Liver (tissue), 9 donors: ENCODE measurements around the gene TSBP1. TPM values are rescaled to one million over a fixed set of nuclear protein-coding genes. Genes with fewer than 3 reads are reported as not detected.
"Not testable (repeated sequence)": the region's sequence is repeated elsewhere in the genome, so short reads cannot be mapped to it uniquely, and the experiment has no call there.

Experiments
- DNase-seq: peaks from one replicate; pipeline ENCODE4 v3.0.0-alpha.2; 2017; ENCODE audit warnings: low spot score
- H3K27ac ChIP-seq, 2 donors: one replicate each; pipeline ENCODE4 v1.7.0; 2013; ENCODE audit warnings: inconsistent platforms in 2 of 2, low read length in 2 of 2, control low read depth in 1 of 2, low read depth in 1 of 2, mild to moderate bottlenecking in 1 of 2
- H3K27me3 ChIP-seq, 4 donors: one replicate each; pipeline versions ENCODE4 v1.6.1 to v1.7.0; 2013; ENCODE audit warnings: low read length in 3 of 4, inconsistent platforms in 1 of 4, mild to moderate bottlenecking in 1 of 4, moderate library complexity in 1 of 4; ENCODE audit not compliant: control insufficient read depth in 4 of 4, insufficient read depth in 4 of 4
- H3K36me3 ChIP-seq, 4 donors: one replicate each; pipeline versions ENCODE4 v1.6.1 to v1.7.0; 2013; ENCODE audit warnings: low read length in 3 of 4, mild to moderate bottlenecking in 3 of 4, low read depth in 1 of 4, moderate library complexity in 1 of 4; ENCODE audit not compliant: control insufficient read depth in 4 of 4, insufficient read depth in 3 of 4
- H3K4me1 ChIP-seq, 4 donors: one replicate each; pipeline versions ENCODE4 v1.6.1 to v1.7.0; 2013; ENCODE audit warnings: low read length in 3 of 4, mild to moderate bottlenecking in 3 of 4, moderate library complexity in 1 of 4; ENCODE audit not compliant: control insufficient read depth in 4 of 4, insufficient read depth in 4 of 4
- H3K4me3 ChIP-seq, 3 donors: one replicate each; pipeline versions ENCODE4 v1.6.1 to v1.7.0; 2013; ENCODE audit warnings: low read length in 3 of 3, control low read depth in 1 of 3, low read depth in 1 of 3, mild to moderate bottlenecking in 1 of 3
- H3K9ac ChIP-seq, 2 donors: one replicate each; pipeline ENCODE4 v1.7.0; 2013; ENCODE audit warnings: low read length in 2 of 2, mild to moderate bottlenecking in 2 of 2, moderate library complexity in 2 of 2, control low read depth in 1 of 2, low read depth in 1 of 2
- H3K9me3 ChIP-seq, 4 donors: one replicate each; pipeline versions ENCODE4 v1.6.1 to v1.7.0; 2013; ENCODE audit warnings: low read length in 3 of 4; ENCODE audit not compliant: control insufficient read depth in 4 of 4
- ATF3 ChIP-seq: IDR thresholded peaks from 2 replicates; pipeline ENCODE4 v1.6.1; 2016; ENCODE audit warnings: antibody characterized with exemption
- EGR1 ChIP-seq, 2 donors: IDR thresholded peaks; 2 replicates each; pipeline ENCODE4 v1.6.1; 2016 to 2018; ENCODE audit warnings: antibody characterized with exemption in 2 of 2, low read depth in 2 of 2
- FOXA1 ChIP-seq: IDR thresholded peaks from 2 replicates; pipeline ENCODE4 v1.6.1; 2016; ENCODE audit warnings: antibody characterized with exemption
- FOXA2 ChIP-seq: IDR thresholded peaks from 2 replicates; pipeline ENCODE4 v1.6.1; 2016; ENCODE audit warnings: antibody characterized with exemption
- GABPA ChIP-seq, 2 donors: IDR thresholded peaks in 1 of 2; conservative IDR thresholded peaks in 1 of 2; 2 replicates each; pipeline ENCODE4 v1.6.1; 2016; ENCODE audit warnings: antibody characterized with exemption in 2 of 2, mild to moderate bottlenecking in 1 of 2, moderate library complexity in 1 of 2
- HNF4A ChIP-seq, 2 donors: conservative IDR thresholded peaks; 2 replicates each; pipeline ENCODE4 v1.6.1; 2016; ENCODE audit warnings: antibody characterized with exemption in 2 of 2, mild to moderate bottlenecking in 2 of 2
- HNF4G ChIP-seq: IDR thresholded peaks from 2 replicates; pipeline ENCODE4 v1.6.1; 2016; ENCODE audit warnings: antibody characterized with exemption
- NR2F2 ChIP-seq: IDR thresholded peaks from 2 replicates; pipeline ENCODE4 v1.6.1; 2016; ENCODE audit warnings: antibody characterized with exemption
- RAD21 ChIP-seq, 2 donors: IDR thresholded peaks; 2 replicates each; pipeline ENCODE4 v1.6.1; 2016; ENCODE audit warnings: antibody characterized with exemption in 2 of 2, mild to moderate bottlenecking in 2 of 2
- REST ChIP-seq: IDR thresholded peaks from 2 replicates; pipeline ENCODE4 v1.6.1; 2016; ENCODE audit warnings: antibody characterized with exemption, mild to moderate bottlenecking
- SP1 ChIP-seq: IDR thresholded peaks from 2 replicates; pipeline ENCODE4 v1.6.1; 2018; ENCODE audit warnings: antibody characterized with exemption, mild to moderate bottlenecking
- TAF1 ChIP-seq: conservative IDR thresholded peaks from 2 replicates; pipeline ENCODE4 v1.6.1; 2016; ENCODE audit warnings: antibody characterized with exemption, mild to moderate bottlenecking
- WGBS: extraction: QIAGEN DNeasy Blood & Tissue Kit; methylation state at CpG from one replicate; pipeline ENCODE4 v1.1.7; 2013; 5-methylcytosine and 5-hydroxymethylcytosine counted together
- polyA plus RNA-seq, 2 donors: library from polyadenylated mRNA; stranded (reverse) in 1 of 2; unstranded in 1 of 2; fragments of 200-250 nt in 1 of 2; fragments of >200 nt in 1 of 2; fragmentation: Nextera tagmentation in 1 of 2; extraction: Ambion mirVana in 1 of 2; gene quantifications; one replicate each; pipeline versions ENCODE4 v1.2.1 to v1.2.3, GENCODE V29; 2013 to 2015
- total RNA-seq, 2 donors: library from RNA; depleted of rRNA; stranded (reverse); fragments of >200 nt; gene quantifications; one replicate each; pipeline ENCODE4 v1.2.3, GENCODE V29; 2014
- TF ChIP-seq, protein P1 (sequence below): IDR thresholded peaks from 2 replicates; pipeline ENCODE4 v1.6.1; 2016; ENCODE audit warnings: antibody characterized with exemption
- TF ChIP-seq, protein P2 (sequence below): IDR thresholded peaks from 2 replicates; pipeline ENCODE4 v1.6.1; 2016; ENCODE audit warnings: antibody characterized with exemption
- donor health status: healthy.
- donor health status: healthy.
- donor health status: healthy.
- donor health status: healthy.
- donor health status: healthy.

TSBP1 gene
- total and polyA plus RNA-seq, 4 donors: not detected

GRCh38 chr6:32267035-32267434, 104.7 kb downstream of the TSBP1 start:
- peaks cover 0 to 3% (median 0%) of the 10 kb centered on the region in 4 donors for H3K27me3 ChIP-seq
- no peak for DNase-seq
- H3K9ac ChIP-seq: no peak overlapping the region
- no peaks in the 10 kb centered on the region for H3K4me1 ChIP-seq
- no peak for TF ChIP-seq EGR1 (IDR thresholded peaks at IDR 0.05; ENCODE audit: low read depth in 2 of 2)
- TF ChIP-seq, protein P1, sequence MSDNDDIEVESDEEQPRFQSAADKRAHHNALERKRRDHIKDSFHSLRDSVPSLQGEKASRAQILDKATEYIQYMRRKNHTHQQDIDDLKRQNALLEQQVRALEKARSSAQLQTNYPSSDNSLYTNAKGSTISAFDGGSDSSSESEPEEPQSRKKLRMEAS: no peak
- TF ChIP-seq, protein P2, sequence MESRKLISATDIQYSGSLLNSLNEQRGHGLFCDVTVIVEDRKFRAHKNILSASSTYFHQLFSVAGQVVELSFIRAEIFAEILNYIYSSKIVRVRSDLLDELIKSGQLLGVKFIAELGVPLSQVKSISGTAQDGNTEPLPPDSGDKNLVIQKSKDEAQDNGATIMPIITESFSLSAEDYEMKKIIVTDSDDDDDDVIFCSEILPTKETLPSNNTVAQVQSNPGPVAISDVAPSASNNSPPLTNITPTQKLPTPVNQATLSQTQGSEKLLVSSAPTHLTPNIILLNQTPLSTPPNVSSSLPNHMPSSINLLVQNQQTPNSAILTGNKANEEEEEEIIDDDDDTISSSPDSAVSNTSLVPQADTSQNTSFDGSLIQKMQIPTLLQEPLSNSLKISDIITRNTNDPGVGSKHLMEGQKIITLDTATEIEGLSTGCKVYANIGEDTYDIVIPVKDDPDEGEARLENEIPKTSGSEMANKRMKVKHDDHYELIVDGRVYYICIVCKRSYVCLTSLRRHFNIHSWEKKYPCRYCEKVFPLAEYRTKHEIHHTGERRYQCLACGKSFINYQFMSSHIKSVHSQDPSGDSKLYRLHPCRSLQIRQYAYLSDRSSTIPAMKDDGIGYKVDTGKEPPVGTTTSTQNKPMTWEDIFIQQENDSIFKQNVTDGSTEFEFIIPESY: no peak
- no peak for TF ChIP-seq NR2F2
- no peak for TF ChIP-seq GABPA (IDR thresholded peaks at IDR 0.05 in 1 of 2, conservative IDR thresholded peaks at IDR 0.05 in 1 of 2)
- TF ChIP-seq HNF4A (conservative IDR thresholded peaks at IDR 0.05): no peak
- TF ChIP-seq HNF4G: no peak
- TF ChIP-seq SP1: no peak
- TF ChIP-seq TAF1: no peak
- TF ChIP-seq ATF3: no peak
- no peak for TF ChIP-seq REST
- TF ChIP-seq FOXA1: no peak
- TF ChIP-seq RAD21 (IDR thresholded peaks at IDR 0.05): no peak
- TF ChIP-seq FOXA2: no peak
- H3K4me3 ChIP-seq: no peak overlapping the region
- no peaks in the 10 kb centered on the region for H3K36me3 ChIP-seq
- no peaks in the 10 kb centered on the region for H3K9me3 ChIP-seq
- H3K27ac ChIP-seq: no peak overlapping the region

GRCh38 chr6:32257262-32257661, 114.4 kb downstream of the TSBP1 start:
- 94% methylated on average over 4 of the region's 4 CpGs for WGBS
- not testable (repeated sequence) for H3K27me3 ChIP-seq, H3K9me3 ChIP-seq, H3K9ac ChIP-seq, H3K27ac ChIP-seq, H3K4me3 ChIP-seq, H3K36me3 ChIP-seq, DNase-seq, H3K4me1 ChIP-seq
